GM19043 (cell line): ENCODE measurements around the gene WDR43.
"Not testable (repeated sequence)": the region's sequence is repeated elsewhere in the genome, so short reads cannot be mapped to it uniquely, and the experiment has no call there.

Source experiments
- ATAC-seq: cut with Tn5 transposase; IDR thresholded peaks from one replicate; pipeline ENCODE4 v1.9.1; 2021; ENCODE audit warnings: low read depth; ENCODE audit not compliant: unreplicated experiment

The WDR43 gene

DNA sequence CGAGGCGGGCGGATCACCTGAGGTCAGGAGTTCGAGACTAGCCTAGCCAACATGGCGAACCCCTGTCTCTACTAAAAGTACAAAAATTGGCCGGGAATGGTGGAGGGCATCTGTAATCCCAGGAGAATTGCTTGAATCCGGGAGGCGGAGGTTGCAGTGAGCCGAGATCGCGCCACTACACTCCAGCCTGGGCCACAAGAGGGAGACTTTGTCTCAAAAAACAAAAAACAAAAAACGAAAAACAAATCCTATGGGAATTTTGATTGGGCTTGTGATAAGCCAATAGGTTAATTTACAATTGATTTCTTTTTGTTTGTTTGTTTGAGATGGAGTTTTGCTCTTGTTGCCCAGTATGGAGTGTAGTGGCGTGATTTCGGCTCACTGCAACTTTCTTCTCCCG lies 62.4 kb downstream of the WDR43 start:
- no peak for ATAC-seq

GRCh38 chr2:28958689-28959088 lies 64.2 kb downstream of the WDR43 start:
- ATAC-seq, result no peak

GRCh38 chr2:28960401-28960800 lies 65.9 kb downstream of the WDR43 start:
- ATAC-seq, result no peak

- ATAC-seq, result no peak
These were observed 68.0 kb downstream of the WDR43 start for GRCh38 chr2:28962505-28962904.

- no peak for ATAC-seq
These were observed 76.1 kb downstream of the WDR43 start for GRCh38 chr2:28970464-28971160.

DNA sequence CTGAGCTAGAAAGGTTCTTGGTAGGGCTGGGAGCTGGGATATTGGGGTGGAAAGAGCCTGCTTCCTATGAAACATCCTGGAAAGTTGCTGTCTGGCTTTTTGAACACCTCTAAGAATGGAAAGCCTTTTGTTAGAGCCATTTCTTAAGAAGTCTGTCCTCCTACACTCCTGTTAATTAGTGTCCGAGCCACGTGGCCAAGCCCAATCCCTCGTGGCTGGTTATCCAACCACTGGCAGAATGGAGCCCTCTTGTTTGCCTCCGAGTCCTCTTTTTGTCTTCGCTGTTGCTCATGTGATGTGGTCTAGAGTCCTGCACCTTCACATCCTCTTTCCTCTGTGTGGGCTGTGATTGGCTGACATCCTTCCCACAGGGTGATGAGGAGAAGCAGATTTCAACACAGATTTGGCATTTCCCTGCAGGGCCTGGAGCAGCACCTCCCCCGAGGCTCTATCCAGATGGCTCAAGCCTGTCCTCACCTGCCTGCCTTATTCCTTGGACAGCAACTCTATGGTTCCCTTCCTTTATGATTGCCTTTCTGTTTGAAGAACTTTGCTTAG lies 78.4 kb downstream of the WDR43 start:
- ATAC-seq, result no peak

DNA sequence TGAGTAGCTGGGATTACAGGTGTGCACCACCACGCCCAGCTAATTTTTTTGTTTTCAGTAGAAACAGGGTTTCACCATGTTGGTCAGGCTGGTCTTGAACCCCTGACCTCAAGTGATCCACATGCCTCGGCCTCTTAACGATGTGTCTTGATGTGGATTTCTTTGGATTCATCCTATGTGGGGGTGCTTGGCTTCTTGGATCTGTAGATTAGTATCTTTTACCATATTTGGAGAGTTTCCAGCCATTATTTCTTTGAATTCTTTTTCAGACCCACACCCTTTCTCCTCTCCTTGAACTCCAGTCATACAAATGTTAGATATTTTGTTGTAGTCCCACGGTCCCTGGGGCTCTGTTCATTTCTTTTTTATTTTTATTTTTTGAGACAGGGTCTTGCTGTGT lies 79.8 kb downstream of the WDR43 start:
- no peak for ATAC-seq

DNA sequence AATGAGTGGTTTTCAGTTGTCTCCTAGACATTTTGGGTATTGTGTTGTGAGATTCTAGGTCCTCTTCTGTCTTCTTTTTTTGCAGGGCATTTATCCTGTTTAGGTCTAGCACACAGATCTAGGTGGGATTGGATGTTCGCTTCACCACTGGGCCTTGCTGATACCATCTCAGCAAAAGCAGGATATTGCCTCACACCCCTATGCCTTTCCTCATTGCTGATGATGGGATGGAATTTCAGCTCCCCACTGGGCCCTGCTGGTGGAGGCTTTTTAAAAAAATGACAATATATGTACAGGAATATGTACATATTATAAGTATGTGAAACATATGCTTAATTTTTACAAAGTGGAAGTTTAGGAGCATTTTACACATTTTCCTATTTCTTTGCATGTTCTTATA lies 81.2 kb downstream of the WDR43 start:
- ATAC-seq, result no peak

DNA sequence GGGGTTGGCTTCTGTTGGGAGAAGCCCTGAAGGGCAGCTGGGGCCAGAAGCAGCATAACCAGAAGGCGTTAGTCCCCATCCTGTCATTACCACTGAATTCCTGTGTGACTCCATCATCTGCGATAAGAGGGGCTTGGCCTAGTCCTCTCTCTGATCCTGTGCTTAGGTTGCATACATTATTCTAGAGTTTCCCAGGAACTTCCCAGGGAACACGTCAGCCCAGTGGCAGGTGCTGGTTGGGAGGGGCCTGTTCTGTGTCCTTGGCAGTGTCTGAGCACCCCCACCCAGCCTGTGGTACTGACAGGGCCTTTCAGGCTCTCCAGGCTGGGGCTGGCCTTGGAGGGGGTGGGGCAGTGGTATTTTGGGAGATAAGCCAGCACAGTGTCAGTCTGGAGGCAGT lies 82.1 kb downstream of the WDR43 start:
- ATAC-seq, result no peak

DNA sequence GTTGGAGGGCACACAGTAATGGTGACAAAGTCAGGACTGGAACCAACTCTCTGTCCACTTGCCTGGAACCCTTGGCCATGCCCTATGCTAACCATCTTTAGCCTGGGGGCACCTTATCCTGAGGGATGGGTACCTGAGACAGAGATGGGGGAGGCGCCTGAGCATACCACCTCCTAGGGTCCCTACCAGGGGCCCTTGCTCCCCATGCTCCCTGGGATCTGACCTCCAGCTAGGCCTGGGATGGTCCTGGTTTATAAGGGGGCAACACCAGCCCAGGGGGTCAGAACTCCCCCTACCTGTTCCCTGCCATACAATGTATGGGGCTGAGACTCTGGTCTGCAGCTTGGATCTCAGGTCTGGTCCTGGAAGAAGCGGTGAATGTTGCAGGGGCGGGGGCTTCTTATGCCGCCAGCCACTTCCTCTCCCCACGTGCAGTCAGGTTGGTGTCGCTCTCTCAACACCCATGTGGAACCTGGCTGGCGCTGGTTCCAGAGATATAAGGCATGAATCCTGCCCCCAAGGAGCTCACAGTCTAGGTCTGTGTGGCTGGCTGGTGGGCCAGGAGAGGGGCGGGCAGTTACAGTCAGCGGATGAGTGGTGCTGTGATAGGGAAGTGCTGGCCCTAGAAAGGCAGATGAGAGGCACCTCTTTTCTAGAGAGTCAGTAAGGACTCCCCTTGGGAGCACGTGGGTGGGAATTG lies 82.9 kb downstream of the WDR43 start:
- ATAC-seq, result no peak

- ATAC-seq, result not testable (repeated sequence)
These were observed 83.5 kb downstream of the WDR43 start for GRCh38 chr2:28978001-28978400.

- ATAC-seq, result no peak
These were observed 84.1 kb downstream of the WDR43 start for GRCh38 chr2:28978606-28979005.

- ATAC-seq, result no peak
These were observed 84.6 kb downstream of the WDR43 start for GRCh38 chr2:28979041-28979440.

- ATAC-seq, result no peak
These were observed 85.3 kb downstream of the WDR43 start for GRCh38 chr2:28979576-28980366.

- no peak for ATAC-seq
These were observed 86.0 kb downstream of the WDR43 start for GRCh38 chr2:28980368-28981015.

GRCh38 chr2:28981016-28981441 lies 86.6 kb downstream of the WDR43 start, which contains the start of gene TOGARAM2:
TOGARAM2 (plus strand) TSS chr2:28981298; CDS start chr2:28994835, 13,537 bp downstream.
- no peak for ATAC-seq

- ATAC-seq, result no peak
These were observed 87.3 kb downstream of the WDR43 start for GRCh38 chr2:28981620-28982376.

DNA sequence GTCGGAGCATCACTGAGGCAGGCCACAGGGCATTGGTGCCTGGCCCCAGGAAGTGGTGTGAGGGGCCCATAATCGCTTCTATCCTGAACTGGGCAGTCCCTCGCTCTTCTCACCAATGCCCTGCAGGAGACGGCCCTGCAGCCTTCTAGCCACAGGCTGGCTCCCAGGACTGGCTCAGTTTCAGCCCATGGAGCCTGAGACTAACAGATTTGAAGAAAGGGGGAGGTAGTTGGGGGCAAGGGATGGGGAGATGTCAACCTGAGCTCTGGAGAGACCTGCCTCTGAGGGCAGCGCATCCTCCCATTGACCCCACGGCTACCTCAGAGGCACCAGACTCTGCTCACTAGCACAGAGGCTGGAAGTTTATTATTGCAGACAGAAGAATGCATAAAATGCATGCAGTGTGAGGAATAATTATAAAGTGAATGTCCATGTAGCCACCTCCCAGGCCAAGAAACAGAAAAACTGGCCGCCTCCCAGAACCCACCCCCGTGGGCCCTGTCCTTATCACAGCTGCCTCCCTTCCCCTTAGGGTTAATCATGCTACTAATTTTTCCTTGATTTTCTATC lies 88.0 kb downstream of the WDR43 start:
- no peak for ATAC-seq

GRCh38 chr2:28986429-28986828 lies 92.0 kb downstream of the WDR43 start:
- no peak for ATAC-seq
